Endothelial cell of umbilical vein (primary cell): ENCODE measurements around the gene STK39. TPM values are rescaled to one million over a fixed set of nuclear protein-coding genes. Genes with fewer than 3 reads are reported as not detected.

Experiments used
- BruUV-seq: library from RNA; stranded (reverse); fragments of 400-500 nt; replicated peaks from 2 replicates; lab custom pipeline; 2021; lab: Mats Ljungman, UMichigan
- CTCF ChIA-PET: fragments of 300-600, 350-600 bp; sonication (Branson Sonifier 250); formaldehyde crosslinking; loops from one replicate; lab custom pipeline; 2021; ENCODE audit warnings: antibody characterized with exemption, inconsistent platforms; lab: Charles Lee
- POLR2A ChIA-PET: fragments of 300-600, 350-600 bp; sonication (Branson Sonifier 250); formaldehyde crosslinking; loops from one replicate; lab custom pipeline; 2021; ENCODE audit warnings: antibody characterized with exemption, inconsistent platforms; lab: Charles Lee
- DNase-seq: peaks from one replicate; pipeline ENCODE4 v3.0.0-alpha.2; 2011; ENCODE audit warnings: low read depth, low spot score
- FAIRE-seq: peaks from 2 replicates; lab custom pipeline; 2011; peaks lifted over from hg19 to GRCh38; lab: Jason Lieb, UNC
- H2AFZ ChIP-seq: 2 replicates; pipeline ENCODE4 v1.6.0; 2012; ENCODE audit warnings: low read depth, low read length, control low read depth, inconsistent platforms
- H3K27ac ChIP-seq: 2 replicates; pipeline ENCODE4 v1.5.1; 2011; ENCODE audit warnings: low read depth, mild to moderate bottlenecking, control low read depth, low read length, moderate library complexity; ENCODE audit not compliant: insufficient read depth
- H3K27me3 ChIP-seq, 2 experiments: 2 replicates each; pipeline versions ENCODE4 v1.6.0 to v1.6.1; 2011; ENCODE audit warnings: low read length in 2 of 2, mixed read lengths in 1 of 2; ENCODE audit not compliant: control insufficient read depth in 2 of 2, insufficient read depth in 2 of 2
- H3K36me3 ChIP-seq, 2 experiments: 2 replicates in 1 of 2; 3 replicates in 1 of 2; pipeline ENCODE4 v1.5.1; 2011; ENCODE audit warnings: low read length in 2 of 2, mild to moderate bottlenecking in 1 of 2, moderate library complexity in 1 of 2; ENCODE audit not compliant: control insufficient read depth in 2 of 2, insufficient read depth in 2 of 2; ENCODE audit errors: extremely low read depth in 1 of 2
- H3K4me1 ChIP-seq: 3 replicates; pipeline ENCODE4 v1.5.1; 2011; ENCODE audit warnings: mild to moderate bottlenecking, low read length; ENCODE audit not compliant: control insufficient read depth, insufficient read depth; ENCODE audit errors: extremely low read depth
- H3K4me2 ChIP-seq: 2 replicates; pipeline ENCODE4 v1.6.1; 2011; ENCODE audit warnings: low read length, control low read depth, mixed read lengths; ENCODE audit not compliant: insufficient read depth
- H3K4me3 ChIP-seq, 3 experiments: fragments of 200-600 bp in 1 of 3; sonication (generic), shearing (Covaris generic) in 1 of 3; replicated peaks in 1 of 3; 2 replicates each; pipeline ENCODE4 v1.5.1; 2011 to 2016; ENCODE audit warnings: control low read depth in 3 of 3, low read length in 3 of 3, mild to moderate bottlenecking in 2 of 3, inconsistent platforms in 1 of 3, low read depth in 1 of 3, moderate library complexity in 1 of 3; ENCODE audit not compliant: insufficient read depth in 1 of 3
- H3K79me2 ChIP-seq: 2 replicates; pipeline ENCODE4 v1.6.0; 2012; ENCODE audit warnings: low read length, inconsistent platforms; ENCODE audit not compliant: control insufficient read depth, insufficient read depth
- H3K9ac ChIP-seq: replicated peaks from 2 replicates; pipeline ENCODE3; 2011; ENCODE audit warnings: low read length, control low read depth; ENCODE audit not compliant: insufficient read depth; ENCODE audit errors: extremely low read depth
- H3K9me1 ChIP-seq: replicated peaks from 3 replicates; pipeline ENCODE4 v1.6.0; 2011; ENCODE audit warnings: mild to moderate bottlenecking, low read length; ENCODE audit not compliant: control insufficient read depth, insufficient read depth; ENCODE audit errors: extremely low read depth
- H3K9me3 ChIP-seq: replicated peaks from 2 replicates; pipeline ENCODE4 v1.5.1; 2012; ENCODE audit warnings: low read length, inconsistent platforms; ENCODE audit not compliant: control insufficient read depth, insufficient read depth
- H4K20me1 ChIP-seq: replicated peaks from 2 replicates; pipeline ENCODE3; 2011; ENCODE audit warnings: mild to moderate bottlenecking, low read length; ENCODE audit not compliant: control insufficient read depth, insufficient read depth; ENCODE audit errors: extremely low read depth
- CTCF ChIP-seq, 2 donors: IDR thresholded peaks; 1 replicate in 1 of 2; 2 replicates in 1 of 2; pipeline ENCODE4 v1.5.1; 2011; ENCODE audit warnings: low read length in 2 of 2, mild to moderate bottlenecking in 2 of 2, moderate library complexity in 2 of 2, control low read depth in 1 of 2, inconsistent platforms in 1 of 2, low read depth in 1 of 2; ENCODE audit not compliant: insufficient read depth in 1 of 2; ENCODE audit errors: extremely low read depth in 1 of 2
- EZH2 ChIP-seq: IDR thresholded peaks from 2 replicates; pipeline ENCODE4 v1.6.1; 2012; ENCODE audit warnings: borderline replicate concordance, low read depth, mild to moderate bottlenecking, moderate library complexity, low read length, inconsistent platforms; ENCODE audit not compliant: severe bottlenecking
- FOS ChIP-seq: IDR thresholded peaks from 2 replicates; pipeline ENCODE4 v1.6.1; 2011; ENCODE audit warnings: mild to moderate bottlenecking, low read length, moderate library complexity, borderline replicate concordance; ENCODE audit not compliant: insufficient read depth
- GATA2 ChIP-seq: IDR thresholded peaks from 2 replicates; pipeline ENCODE4 v1.7.0; 2011; ENCODE audit warnings: low read depth, mild to moderate bottlenecking, moderate library complexity, mixed read lengths, low read length; ENCODE audit not compliant: insufficient read length, insufficient read depth
- JUN ChIP-seq: IDR thresholded peaks from 2 replicates; pipeline ENCODE4 v1.6.1; 2011; ENCODE audit warnings: borderline replicate concordance, low read depth; ENCODE audit not compliant: insufficient read length, insufficient read depth
- MAX ChIP-seq: IDR thresholded peaks from 2 replicates; pipeline ENCODE4 v1.6.1; 2011; ENCODE audit not compliant: insufficient read depth, insufficient read length
- MYC ChIP-seq: IDR thresholded peaks from one replicate; pipeline ENCODE4 v1.6.1; 2011; ENCODE audit warnings: mild to moderate bottlenecking, low read depth, low read length
- POLR2A ChIP-seq: IDR thresholded peaks from 2 replicates; pipeline ENCODE4 v1.6.1; 2012; ENCODE audit warnings: low read depth, mild to moderate bottlenecking, control low read depth, low read length
- POLR2AphosphoS5 ChIP-seq: IDR thresholded peaks from 2 replicates; pipeline ENCODE4 v1.6.1; 2012; ENCODE audit warnings: low read depth, mild to moderate bottlenecking, control low read depth, low read length, moderate library complexity; ENCODE audit not compliant: insufficient read depth
- dilution Hi-C: fragments of 300-500 bp; cut with MboI; formaldehyde crosslinking; loops from one replicate; pipeline ENCODE4 v1.15.0; 2019; ENCODE audit warnings: low sequenced_read_pairs; ENCODE audit not compliant: extremely low pct_ligation_motif_present
- intact Hi-C: fragments of 100-400 bp; cut with micrococcal nuclease; formaldehyde crosslinking; loops from one replicate; pipeline ENCODE4 v1.10.0; 2022
- polyA plus RNA-seq, 4 experiments: library from polyadenylated mRNA; depleted of rRNA in 3 of 4; stranded (reverse) in 3 of 4; unstranded in 1 of 4; fragments of >200 nt; gene quantifications; 2 replicates each; pipeline versions ENCODE4 v1.2.1 to v1.2.3, GENCODE V29; 2011 to 2012; ENCODE audit warnings: missing spikeins in 1 of 4
- total RNA-seq: library from RNA; stranded (reverse); gene quantifications from 2 replicates; pipeline ENCODE4 v1.2.3, GENCODE V29; 2021

The STK39 gene
- total and polyA plus RNA-seq, 2 donors (not counting 3 experiments of a cell fraction or from before 2014, with no cell fraction given), result 4.6 to 13.1 TPM

GRCh38 chr2:167992278-167992677 is 255.1 kb downstream of the STK39 start:
- Histone ChIP-seq H2AFZ (no peak overlapping the region), H4K20me1 (no peaks in the 10 kb centered on the region), H3K27me3 (no peaks in the 10 kb centered on the region), H3K79me2 (no peaks in the 10 kb centered on the region), H3K4me2 (no peak overlapping the region), H3K9ac (no peak overlapping the region), H3K4me1 (no peaks in the 10 kb centered on the region), H3K9me3 (no peaks in the 10 kb centered on the region), H3K27ac (no peak overlapping the region), H3K36me3 (no peaks in the 10 kb centered on the region), H3K9me1 (no peaks in the 10 kb centered on the region), H3K4me3 (no peak overlapping the region)
- dilution Hi-C loops (no loop called here), intact Hi-C loops (no loop called here)
- TF ChIP-seq CTCF (IDR thresholded peaks at IDR 0.05; ENCODE audit: extremely low read depth in 1 of 2, insufficient read depth in 1 of 2, low read depth in 1 of 2, low read length in 2 of 2), result no peak
- TF ChIP-seq MAX, result no peak
- no peak for TF ChIP-seq POLR2AphosphoS5
- no peak for TF ChIP-seq GATA2
- no peak for TF ChIP-seq FOS
- no peak for TF ChIP-seq POLR2A
- no peak for TF ChIP-seq MYC
- TF ChIP-seq EZH2, result no peak
- TF ChIP-seq JUN, result no peak
- CTCF ChIA-PET, result interaction anchor here (1.2 kb wide), 1 partner anchor 75 kb away, joined by 4 read pairs; no protein-coding TSS in a partner anchor
- FAIRE-seq, result no peak
- no TSS peak for BruUV-seq
- no peak for DNase-seq
- POLR2A ChIA-PET, result no interaction called here
